Parathyroid adenoma (tissue), 2 donors: ENCODE measurements around the gene SPINT3.

Experiments used
- H2AFZ ChIP-seq: fragments of 300-600 bp; sonication (generic); one replicate; pipeline ENCODE4 v1.7.0; 2017; ENCODE audit warnings: antibody characterized with exemption, mild to moderate bottlenecking
- H3K27ac ChIP-seq: fragments of 300-600 bp; sonication (generic); one replicate; pipeline ENCODE4 v1.7.0; 2017
- H3K27me3 ChIP-seq: fragments of 300-600 bp; sonication (generic); one replicate; pipeline ENCODE4 v1.7.0; 2017; ENCODE audit warnings: low read length; ENCODE audit not compliant: control insufficient read depth, insufficient read depth
- H3K36me3 ChIP-seq: fragments of 300-600 bp; sonication (generic); one replicate; pipeline ENCODE4 v1.7.0; 2017; ENCODE audit warnings: low read length; ENCODE audit not compliant: control insufficient read depth, insufficient read depth
- H3K4me1 ChIP-seq: fragments of 300-600 bp; sonication (generic); one replicate; pipeline ENCODE4 v1.7.0; 2017; ENCODE audit warnings: control low read depth
- H3K4me2 ChIP-seq: fragments of 300-600 bp; sonication (generic); one replicate; pipeline ENCODE4 v1.7.0; 2017; ENCODE audit warnings: low read length
- H3K4me3 ChIP-seq: fragments of 300-600 bp; sonication (generic); one replicate; pipeline ENCODE4 v1.7.0; 2017; ENCODE audit warnings: low read depth, low read length
- H3K79me2 ChIP-seq: fragments of 300-600 bp; sonication (generic); one replicate; pipeline ENCODE4 v1.7.0; 2017; ENCODE audit warnings: control low read depth
- H3K9ac ChIP-seq: fragments of 300-600 bp; sonication (generic); one replicate; pipeline ENCODE4 v1.7.0; 2017; ENCODE audit warnings: mild to moderate bottlenecking
- H3K9me3 ChIP-seq: fragments of 300-600 bp; sonication (generic); one replicate; pipeline ENCODE4 v1.7.0; 2017; ENCODE audit warnings: low read length; ENCODE audit not compliant: control insufficient read depth
- CTCF ChIP-seq: fragments of 300-600 bp; sonication (generic); IDR thresholded peaks from one replicate; pipeline ENCODE4 v1.7.0; 2017; ENCODE audit warnings: antibody characterized with exemption, mild to moderate bottlenecking
- donor health status: primary hyperparathyroidism.

SPINT3 gene

GRCh38 chr20:45515147-45515913 is at the start of gene SPINT3:
Gene SPINT3, minus strand, starts transcription at chr20:45515622. Its CDS starts 14 bp downstream, at chr20:45515608.
- TF ChIP-seq CTCF: no peak
- Histone ChIP-seq H3K4me2 (no peak within 1 kb of the TSS), H3K27ac (no peak within 1 kb of the TSS), H2AFZ (peak within 1 kb of the TSS; percentile 35), H3K9me3 (no peaks in the 10 kb centered on the region), H3K36me3 (no peaks in the 10 kb centered on the region), H3K9ac (no peak within 1 kb of the TSS), H3K27me3 (no peaks in the 10 kb centered on the region), H3K79me2 (no peaks in the 10 kb centered on the region), H3K4me1 (no peaks in the 10 kb centered on the region), H3K4me3 (no peak within 1 kb of the TSS)

GRCh38 chr20:45564760-45565276 is 49.4 kb upstream of the SPINT3 start:
- Histone ChIP-seq H2AFZ (no peak overlapping the region), H3K36me3 (no peaks in the 10 kb centered on the region), H3K79me2 (no peaks in the 10 kb centered on the region), H3K4me3 (no peak overlapping the region), H3K27ac (no peak overlapping the region), H3K9me3 (no peaks in the 10 kb centered on the region), H3K27me3 (no peaks in the 10 kb centered on the region), H3K4me1 (no peaks in the 10 kb centered on the region), H3K4me2 (no peak overlapping the region), H3K9ac (no peak overlapping the region)
- TF ChIP-seq CTCF: no peak

GRCh38 chr20:45555198-45555597 is 39.8 kb upstream of the SPINT3 start:
- no peaks in the 10 kb centered on the region for H3K27me3 ChIP-seq
- H3K36me3 ChIP-seq: no peaks in the 10 kb centered on the region
- H3K27ac ChIP-seq: no peak overlapping the region
- no peak for TF ChIP-seq CTCF
- no peak overlapping the region for H3K9ac ChIP-seq
- H3K4me2 ChIP-seq: no peak overlapping the region
- H3K4me3 ChIP-seq: no peak overlapping the region
- H3K9me3 ChIP-seq: no peaks in the 10 kb centered on the region
- H3K4me1 ChIP-seq: no peaks in the 10 kb centered on the region
- H3K79me2 ChIP-seq: no peaks in the 10 kb centered on the region
- H2AFZ ChIP-seq: no peak overlapping the region

GRCh38 chr20:45552456-45552855 is 37.0 kb upstream of the SPINT3 start:
- Histone ChIP-seq H3K4me1 (no peaks in the 10 kb centered on the region), H3K27me3 (no peaks in the 10 kb centered on the region), H3K79me2 (no peaks in the 10 kb centered on the region), H3K4me2 (no peak overlapping the region), H3K9me3 (no peaks in the 10 kb centered on the region), H3K9ac (no peak overlapping the region), H3K36me3 (no peaks in the 10 kb centered on the region), H3K4me3 (no peak overlapping the region), H2AFZ (no peak overlapping the region), H3K27ac (no peak overlapping the region)
- no peak for TF ChIP-seq CTCF

GRCh38 chr20:45550765-45551164 is 35.3 kb upstream of the SPINT3 start:
- Histone ChIP-seq H3K9ac (no peak overlapping the region), H3K4me2 (no peak overlapping the region), H3K36me3 (no peaks in the 10 kb centered on the region), H3K79me2 (no peaks in the 10 kb centered on the region), H2AFZ (no peak overlapping the region), H3K9me3 (no peaks in the 10 kb centered on the region), H3K4me1 (no peaks in the 10 kb centered on the region), H3K4me3 (no peak overlapping the region), H3K27ac (no peak overlapping the region), H3K27me3 (no peaks in the 10 kb centered on the region)
- no peak for TF ChIP-seq CTCF
